DMS53 treated with DMSO at 0.1 percent for 48 hours (cell line): ENCODE results near the gene SLC6A20.

Experiments used
- DNase-seq: peaks from one replicate; lab custom pipeline; 2025; ENCODE audit not compliant: unreplicated experiment; lab: John Stamatoyannopoulos, UW

Gene SLC6A20

GRCh38 chr3:45730409-45731154 lies 65.8 kb downstream of the SLC6A20 start:
- no peak for DNase-seq

- no peak for DNase-seq
These were observed 66.7 kb downstream of the SLC6A20 start for GRCh38 chr3:45729614-45730013.

- no peak for DNase-seq
These were observed 71.4 kb downstream of the SLC6A20 start for GRCh38 chr3:45724911-45725310.

GRCh38 chr3:45719655-45720487 lies 76.5 kb downstream of the SLC6A20 start:
- DNase-seq, result no peak

- no peak for DNase-seq
These were observed 79.5 kb downstream of the SLC6A20 start for GRCh38 chr3:45716790-45717336.

- DNase-seq, result no peak
These were observed 80.4 kb downstream of the SLC6A20 start for GRCh38 chr3:45715945-45716344.

- DNase-seq, result no peak
These were observed 83.8 kb downstream of the SLC6A20 start for GRCh38 chr3:45712434-45713110.

GRCh38 chr3:45711931-45712330 lies 84.4 kb downstream of the SLC6A20 start:
- DNase-seq, result no peak

DNA sequence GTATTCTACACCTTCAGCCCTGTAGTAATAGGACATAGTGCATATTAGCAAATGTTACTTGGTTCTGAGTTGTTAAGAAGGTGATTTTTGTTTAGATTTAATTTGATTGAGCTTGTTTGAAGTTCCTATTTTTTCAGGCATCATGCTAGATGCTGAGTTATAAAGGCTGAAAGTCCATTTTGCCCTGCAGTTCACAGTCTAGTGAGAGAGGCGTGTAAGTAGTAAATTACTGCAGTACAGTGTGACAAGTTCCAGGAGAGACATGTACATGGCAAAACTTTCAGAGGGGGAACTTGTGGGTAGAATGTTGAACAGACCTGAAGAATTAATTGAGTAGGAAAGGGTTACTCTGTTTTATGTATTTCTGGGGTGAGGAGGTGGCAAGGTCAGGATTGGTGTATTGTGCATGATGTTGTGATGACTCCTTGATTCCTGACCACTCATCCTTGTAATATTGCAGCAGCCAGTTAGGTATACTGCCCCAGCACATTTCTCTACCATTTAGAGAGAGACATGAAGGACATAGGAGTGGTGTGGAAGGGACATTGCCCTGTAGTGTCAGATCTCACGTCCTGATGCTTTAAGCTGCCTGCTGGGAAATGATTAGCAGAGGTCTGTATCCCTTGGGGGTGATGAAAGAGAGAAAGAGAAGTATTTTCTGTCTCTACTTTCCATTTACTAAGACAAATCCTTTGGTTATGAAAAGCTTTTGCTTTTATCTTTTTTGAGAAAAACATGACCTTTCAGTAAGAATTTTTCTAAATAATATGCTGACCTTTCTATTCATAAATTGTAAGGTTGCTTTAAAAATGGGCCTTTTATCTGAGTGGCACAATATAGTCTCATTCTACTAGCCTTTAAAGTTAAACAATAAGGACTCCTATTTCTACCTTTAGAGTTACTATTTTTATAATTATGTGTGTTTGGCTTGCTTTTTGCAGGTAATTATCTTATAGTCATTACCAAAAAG lies 90.2 kb downstream of the SLC6A20 start:
- no peak for DNase-seq
